OCI-LY1 (cell line): ENCODE results near the gene ST3GAL3.

Experiments used
- H2AFZ ChIP-seq: fragments of 200-600 bp; sonication (generic), shearing (Covaris generic); 2 replicates; pipeline ENCODE4 v1.6.0; 2014; ENCODE audit warnings: antibody characterized with exemption, mild to moderate bottlenecking, low read length
- H3F3A ChIP-seq: fragments of 200-600 bp; sonication (generic), shearing (Covaris generic); 2 replicates; pipeline ENCODE4 v1.6.0; 2014; ENCODE audit warnings: mild to moderate bottlenecking, antibody characterized with exemption, low read length, moderate library complexity; ENCODE audit not compliant: insufficient read depth
- H3K27ac ChIP-seq: fragments of 200-600 bp; sonication (generic); 2 replicates; pipeline ENCODE4 v1.5.1; 2014; ENCODE audit warnings: low read length, mixed run types, mild to moderate bottlenecking, low read depth; ENCODE audit not compliant: poor library complexity, severe bottlenecking
- H3K27me3 ChIP-seq: fragments of 200-600 bp; sonication (generic); 2 replicates; pipeline ENCODE4 v1.6.0; 2014; ENCODE audit warnings: antibody characterized with exemption, mild to moderate bottlenecking, low read length, moderate library complexity; ENCODE audit not compliant: insufficient read depth
- H3K36me3 ChIP-seq: fragments of 200-600 bp; sonication (generic); 2 replicates; pipeline ENCODE4 v1.6.1; 2014; ENCODE audit warnings: mild to moderate bottlenecking, antibody characterized with exemption, low read length, moderate library complexity, mixed read lengths; ENCODE audit not compliant: insufficient read depth
- H3K4me1 ChIP-seq: fragments of 200-600 bp; sonication (generic); 2 replicates; pipeline ENCODE4 v1.5.1; 2014; ENCODE audit warnings: mild to moderate bottlenecking, low read length, moderate library complexity; ENCODE audit not compliant: insufficient read depth, severe bottlenecking
- H3K4me2 ChIP-seq: fragments of 200-600 bp; sonication (generic), shearing (Covaris generic); 2 replicates; pipeline ENCODE4 v1.6.1; 2014; ENCODE audit warnings: low read length
- H3K4me3 ChIP-seq: fragments of 200-600 bp; sonication (generic); 2 replicates; pipeline ENCODE4 v1.5.1; 2014; ENCODE audit warnings: low read length, low read depth, mild to moderate bottlenecking, mixed read lengths; ENCODE audit not compliant: poor library complexity, severe bottlenecking
- H3K79me2 ChIP-seq: fragments of 200-600 bp; shearing (Covaris generic); 2 replicates; pipeline ENCODE4 v1.6.1; 2016; ENCODE audit warnings: mixed run types, low read length, mixed read lengths; ENCODE audit not compliant: insufficient read depth
- H3K9ac ChIP-seq: fragments of 200-600 bp; sonication (generic), shearing (Covaris generic); 2 replicates; pipeline ENCODE4 v1.6.1; 2014; ENCODE audit warnings: mild to moderate bottlenecking, low read length, mixed read lengths
- H3K9me2 ChIP-seq: fragments of 200-600 bp; sonication (generic), shearing (Covaris generic); 2 replicates; pipeline ENCODE4 v1.6.1; 2014; ENCODE audit warnings: low read depth, mild to moderate bottlenecking, low read length, mixed read lengths
- H3K9me3 ChIP-seq: fragments of 200-600 bp; shearing (Covaris generic); 2 replicates; pipeline ENCODE4 v1.6.1; 2014; ENCODE audit warnings: low read length, mixed read lengths
- H4K20me1 ChIP-seq: fragments of 200-600 bp; sonication (generic), shearing (Covaris generic); 2 replicates; pipeline ENCODE4 v1.6.0; 2016; ENCODE audit warnings: mild to moderate bottlenecking, low read length; ENCODE audit not compliant: insufficient read depth
- EZH2 ChIP-seq: fragments of 200-600 bp; sonication (generic), shearing (Covaris generic); IDR thresholded peaks from 2 replicates; pipeline ENCODE4 v1.8.0; 2017; ENCODE audit warnings: borderline replicate concordance, mixed run types, mild to moderate bottlenecking, antibody characterized with exemption, low read length, moderate library complexity, mixed read lengths
- TF ChIP-seq, protein P1 (sequence below): fragments of 200-600 bp; sonication (generic), shearing (Covaris generic); IDR thresholded peaks from 2 replicates; pipeline ENCODE4 v1.5.1; 2017; ENCODE audit warnings: mild to moderate bottlenecking, antibody characterized with exemption, low read length, moderate library complexity, mixed read lengths

The ST3GAL3 gene

DNA sequence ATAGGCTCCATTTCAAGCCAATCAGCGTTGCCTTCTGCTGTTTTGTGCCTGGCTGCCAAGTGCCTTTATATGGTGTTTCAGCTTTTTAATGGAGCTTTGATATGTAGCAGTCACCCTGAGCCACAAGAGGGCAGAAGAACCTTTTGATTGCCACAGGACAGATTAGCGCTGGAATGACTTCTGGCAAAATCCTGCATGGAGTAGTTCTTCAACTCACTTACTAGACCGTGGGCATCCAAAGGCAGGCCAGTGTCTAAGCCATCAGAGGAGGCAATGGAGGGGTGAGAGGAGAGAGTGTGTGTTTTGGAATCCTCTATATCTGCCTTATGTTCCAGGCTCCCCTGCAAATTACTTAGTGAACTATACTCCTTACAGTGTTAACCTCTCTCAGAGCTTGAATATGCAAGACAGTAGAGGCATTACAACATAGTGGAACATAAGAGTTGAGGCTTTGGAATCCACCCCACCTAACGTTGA is 56.2 kb downstream of the ST3GAL3 start:
- Histone ChIP-seq H2AFZ (no peak overlapping the region), H3K4me3 (no peak overlapping the region), H3K36me3 (no peaks in the 10 kb centered on the region), H3K9me3 (no peaks in the 10 kb centered on the region), H3K9me2 (no peaks in the 10 kb centered on the region), H3K4me1 (peaks cover 47% of the 10 kb centered on the region), H4K20me1 (no peaks in the 10 kb centered on the region), H3K9ac (no peak overlapping the region), H3K79me2 (no peaks in the 10 kb centered on the region), H3K4me2 (no peak overlapping the region), H3K27ac (peak overlapping the region; percentile 28), H3K27me3 (no peaks in the 10 kb centered on the region), H3F3A (peaks cover 4% of the 10 kb centered on the region; the same call in 1 of the 2 replicates)
- TF ChIP-seq, protein P1, sequence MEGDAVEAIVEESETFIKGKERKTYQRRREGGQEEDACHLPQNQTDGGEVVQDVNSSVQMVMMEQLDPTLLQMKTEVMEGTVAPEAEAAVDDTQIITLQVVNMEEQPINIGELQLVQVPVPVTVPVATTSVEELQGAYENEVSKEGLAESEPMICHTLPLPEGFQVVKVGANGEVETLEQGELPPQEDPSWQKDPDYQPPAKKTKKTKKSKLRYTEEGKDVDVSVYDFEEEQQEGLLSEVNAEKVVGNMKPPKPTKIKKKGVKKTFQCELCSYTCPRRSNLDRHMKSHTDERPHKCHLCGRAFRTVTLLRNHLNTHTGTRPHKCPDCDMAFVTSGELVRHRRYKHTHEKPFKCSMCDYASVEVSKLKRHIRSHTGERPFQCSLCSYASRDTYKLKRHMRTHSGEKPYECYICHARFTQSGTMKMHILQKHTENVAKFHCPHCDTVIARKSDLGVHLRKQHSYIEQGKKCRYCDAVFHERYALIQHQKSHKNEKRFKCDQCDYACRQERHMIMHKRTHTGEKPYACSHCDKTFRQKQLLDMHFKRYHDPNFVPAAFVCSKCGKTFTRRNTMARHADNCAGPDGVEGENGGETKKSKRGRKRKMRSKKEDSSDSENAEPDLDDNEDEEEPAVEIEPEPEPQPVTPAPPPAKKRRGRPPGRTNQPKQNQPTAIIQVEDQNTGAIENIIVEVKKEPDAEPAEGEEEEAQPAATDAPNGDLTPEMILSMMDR, result peak; percentile 99
- no peak for TF ChIP-seq EZH2

DNA sequence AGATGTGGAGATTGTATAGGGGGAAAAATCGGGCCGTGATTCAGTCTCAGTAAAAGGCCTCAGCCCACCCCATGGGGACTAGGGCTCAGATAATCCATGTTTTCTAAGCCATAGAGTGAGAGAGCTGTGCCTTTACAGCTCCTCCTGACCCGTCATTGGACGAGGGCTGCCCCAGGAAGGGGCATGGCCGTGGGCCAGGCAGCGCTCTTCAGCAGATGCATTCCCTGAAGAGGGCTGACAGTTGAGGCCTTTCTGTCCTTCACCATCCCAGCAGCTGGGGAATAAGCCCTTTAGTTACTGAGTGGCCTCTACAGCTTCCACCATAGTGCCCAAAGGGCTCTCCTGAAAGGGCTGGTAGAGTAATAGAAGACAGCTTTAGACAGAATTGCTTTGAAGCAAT is 57.2 kb downstream of the ST3GAL3 start:
- TF ChIP-seq, protein P1, result no peak
- no peak for TF ChIP-seq EZH2
- Histone ChIP-seq H3K4me3 (no peak overlapping the region), H4K20me1 (no peaks in the 10 kb centered on the region)

GRCh38 chr1:43766086-43766784 is 58.9 kb downstream of the ST3GAL3 start:
- TF ChIP-seq, protein P1, result no peak
- TF ChIP-seq EZH2, result no peak
- Histone ChIP-seq H3K4me2 (peak overlapping the region; percentile 24; the same call in 1 of the 2 replicates), H3K9me3 (no peaks in the 10 kb centered on the region), H3K9me2 (no peaks in the 10 kb centered on the region), H2AFZ (no peak overlapping the region), H3K27ac (peak overlapping the region; percentile 65), H3K27me3 (no peaks in the 10 kb centered on the region), H3K4me1 (peaks cover 47% of the 10 kb centered on the region), H3K79me2 (no peaks in the 10 kb centered on the region), H3K4me3 (no peak overlapping the region), H3K9ac (no peak overlapping the region; the same call in 1 of the 2 replicates), H4K20me1 (no peaks in the 10 kb centered on the region), H3K36me3 (no peaks in the 10 kb centered on the region), H3F3A (no peaks in the 10 kb centered on the region)

More for the DNA sequence above, 57.2 kb downstream of the ST3GAL3 start:
- no peak overlapping the region for H3K4me2 ChIP-seq
- H2AFZ ChIP-seq, result no peak overlapping the region
- no peaks in the 10 kb centered on the region for H3K27me3 ChIP-seq
- no peaks in the 10 kb centered on the region for H3K36me3 ChIP-seq
- peaks cover 4% of the 10 kb centered on the region; the same call in 1 of the 2 replicates for H3F3A ChIP-seq
- no peaks in the 10 kb centered on the region for H3K79me2 ChIP-seq
- H3K27ac ChIP-seq, result peak overlapping the region; percentile 65
- H3K9me3 ChIP-seq, result no peaks in the 10 kb centered on the region
- H3K4me1 ChIP-seq, result peaks cover 47% of the 10 kb centered on the region
- H3K9me2 ChIP-seq, result no peaks in the 10 kb centered on the region
- no peak overlapping the region for H3K9ac ChIP-seq
